HepG2 (cell line): ENCODE measurements around the gene SLX9. TPM values are rescaled to one million over a fixed set of nuclear protein-coding genes. Genes with fewer than 3 reads are reported as not detected.

Source experiments
- E2F5 ChIP-seq: sonication (generic); formaldehyde crosslinking; conservative IDR thresholded peaks from 2 replicates; pipeline ENCODE4 v1.4.0; 2020; ENCODE audit warnings: missing genetic modification reagents
- ELK4 ChIP-seq: sonication (generic); formaldehyde crosslinking; IDR thresholded peaks from 2 replicates; pipeline ENCODE4 v1.9.0; 2021; ENCODE audit warnings: missing genetic modification reagents, borderline replicate concordance
- FOXK1 ChIP-seq: sonication (generic); formaldehyde crosslinking; IDR thresholded peaks from 2 replicates; pipeline ENCODE4 v1.4.0; 2020; ENCODE audit warnings: low read depth, missing genetic modification reagents, borderline replicate concordance
- MXI1 ChIP-seq: IDR thresholded peaks from 3 replicates; pipeline ENCODE4 v1.6.1; 2012; ENCODE audit warnings: low read depth, low read length, inconsistent platforms, borderline replicate concordance
- NONO ChIP-seq, 2 experiments: fragments of 450-650 bp in 1 of 2; sonication (generic) in 1 of 2; formaldehyde crosslinking in 1 of 2; IDR thresholded peaks in 1 of 2; conservative IDR thresholded peaks in 1 of 2; 2 replicates each; pipeline versions ENCODE4 v1.6.1 to v1.8.0; 2017 to 2022; ENCODE audit warnings: mild to moderate bottlenecking in 1 of 2, missing genetic modification reagents in 1 of 2, moderate library complexity in 1 of 2
- PATZ1 ChIP-seq: sonication (generic); formaldehyde crosslinking; IDR thresholded peaks from 2 replicates; pipeline ENCODE4 v1.4.0; 2020; ENCODE audit warnings: missing genetic modification reagents
- SAFB2 ChIP-seq: sonication (generic); formaldehyde crosslinking; IDR thresholded peaks from 2 replicates; pipeline ENCODE4 v1.5.1; 2020; ENCODE audit warnings: missing genetic modification reagents, low read depth, mild to moderate bottlenecking, borderline replicate concordance
- SPEN ChIP-seq: sonication (generic); formaldehyde crosslinking; IDR thresholded peaks from 2 replicates; pipeline ENCODE4 v1.5.1; 2020; ENCODE audit warnings: low read depth, mild to moderate bottlenecking, missing genetic modification reagents
- ZNF17 ChIP-seq: sonication (generic); formaldehyde crosslinking; IDR thresholded peaks from 2 replicates; pipeline ENCODE4 v1.5.0; 2020; ENCODE audit warnings: mild to moderate bottlenecking, missing genetic modification reagents
- ZNF350 ChIP-seq: sonication (generic); formaldehyde crosslinking; IDR thresholded peaks from 2 replicates; pipeline ENCODE4 v1.4.0; 2020; ENCODE audit warnings: mild to moderate bottlenecking, low read depth, missing genetic modification reagents, borderline replicate concordance
- ZNF362 ChIP-seq: sonication (generic); formaldehyde crosslinking; IDR thresholded peaks from 2 replicates; pipeline ENCODE4 v1.4.0; 2020; ENCODE audit warnings: missing genetic modification reagents, mild to moderate bottlenecking, borderline replicate concordance
- ZNF512 ChIP-seq: sonication (generic); formaldehyde crosslinking; IDR thresholded peaks from 2 replicates; pipeline ENCODE4 v1.4.0; 2020; ENCODE audit warnings: mild to moderate bottlenecking, missing genetic modification reagents
- ZNF687 ChIP-seq: sonication (generic); formaldehyde crosslinking; IDR thresholded peaks from 2 replicates; pipeline ENCODE4 v1.5.1; 2020; ENCODE audit warnings: mild to moderate bottlenecking, missing genetic modification reagents, moderate library complexity
- polyA plus RNA-seq, 8 experiments: library from polyadenylated mRNA; depleted of rRNA in 3 of 8; stranded (reverse) in 7 of 8; unstranded in 1 of 8; fragments of >200 nt; fragmentation: Illumina TruSeq in 4 of 8; extraction: Trizol in 4 of 8; gene quantifications; 2 replicates each; pipeline versions ENCODE4 v1.2.1 to v1.2.3, GENCODE V29; 2011 to 2016; ENCODE audit warnings: low read depth in 4 of 8, missing spikeins in 1 of 8, mixed read lengths in 1 of 8; ENCODE audit not compliant: insufficient read depth in 1 of 8
- total RNA-seq, 5 experiments: library from RNA; depleted of rRNA; stranded (reverse); fragments of >200 nt; fragmentation: Illumina TruSeq; extraction: Trizol; gene quantifications; 2 replicates each; pipeline ENCODE4 v1.2.3, GENCODE V29; 2016; ENCODE audit warnings: low read depth in 1 of 5

Gene SLX9
- total and polyA plus RNA-seq, 2 of the 13 experiments (the other 11 are each of a cell fraction or from before 2014, with no cell fraction given): 21.0 to 47.1 TPM

GRCh38 chr21:45021428-45022347 lies 81.9 kb downstream of the SLX9 start (continued):
- no peak for TF ChIP-seq ZNF362 (CRISPR knock-in tag)
- TF ChIP-seq FOXK1 (CRISPR knock-in tag): peak; percentile 51; the same call in 1 of the 2 replicates
- no peak for TF ChIP-seq E2F5 (CRISPR knock-in tag)
- peak; percentile 48; the same call in 1 of the 2 replicates for TF ChIP-seq PATZ1 (CRISPR knock-in tag)
- TF ChIP-seq ZNF350 (CRISPR knock-in tag): peak; percentile 50; the same call in 1 of the 2 replicates
- TF ChIP-seq ZNF512: no peak
- no peak for TF ChIP-seq ZNF17 (CRISPR knock-in tag)
- peak; percentile 42; the same call in 1 of the 3 replicates for TF ChIP-seq MXI1
- TF ChIP-seq ZNF687 (CRISPR knock-in tag): peak; percentile 90
- TF ChIP-seq ELK4 (CRISPR knock-in tag): no peak
- peak; percentile 71; the same call in 1 of the 2 replicates for TF ChIP-seq SPEN (CRISPR knock-in tag)
- TF ChIP-seq SAFB2 (CRISPR knock-in tag): no peak
- TF ChIP-seq NONO (IDR thresholded peaks at IDR 0.05): no peak
- TF ChIP-seq NONO (CRISPR knock-in tag; conservative IDR thresholded peaks at IDR 0.05): 0 out of 2 replicates have a peak, but pooled peaks have one; percentile 20
